Activated CD4-positive, alpha-beta memory T cell treated with anti-CD3 and anti-CD28 coated beads for 36 hours (primary cell): ENCODE measurements around the gene CACNA2D1. TPM values are rescaled to one million over a fixed set of nuclear protein-coding genes. Genes with fewer than 3 reads are reported as not detected.

Source experiments
- CTCF ChIA-PET: fragments of 350-600 bp; sonication (Branson Sonifier 250); formaldehyde crosslinking; loops from one replicate; lab custom pipeline; 2021; ENCODE audit warnings: antibody characterized with exemption, inconsistent platforms; lab: Charles Lee
- POLR2A ChIA-PET: fragments of 350-600 bp; sonication (Branson Sonifier 250); formaldehyde crosslinking; loops from one replicate; lab custom pipeline; 2021; ENCODE audit warnings: antibody characterized with exemption; lab: Charles Lee
- DNase-seq: peaks from one replicate; pipeline ENCODE4 v3.0.0-alpha.2; 2020
- H3K27ac Mint-ChIP-seq: one replicate; pipeline ENCODE4 v1.8.0; 2021; ENCODE audit warnings: mixed read lengths
- H3K27me3 Mint-ChIP-seq: one replicate; pipeline ENCODE4 v1.8.0; 2021; ENCODE audit warnings: mixed read lengths
- H3K36me3 Mint-ChIP-seq: one replicate; pipeline ENCODE4 v1.8.0; 2021; ENCODE audit warnings: mixed read lengths
- H3K4me1 Mint-ChIP-seq: one replicate; pipeline ENCODE4 v1.8.0; 2021; ENCODE audit warnings: low read depth, mixed read lengths
- H3K4me3 Mint-ChIP-seq: one replicate; pipeline ENCODE4 v1.8.0; 2021; ENCODE audit warnings: mild to moderate bottlenecking, mixed read lengths
- H3K9me3 Mint-ChIP-seq: one replicate; pipeline ENCODE4 v1.8.0; 2021; ENCODE audit warnings: mixed read lengths
- intact Hi-C: fragments of 100-400 bp; cut with micrococcal nuclease; formaldehyde crosslinking; loops from one replicate; pipeline ENCODE4 v1.15.1; 2023
- total RNA-seq, 2 experiments: library from RNA; stranded (reverse); gene quantifications; one replicate each; pipeline ENCODE4 v1.2.3, GENCODE V29; 2021

Gene CACNA2D1
- total RNA-seq, 2 experiments from 2014 or later, result not detected

DNA sequence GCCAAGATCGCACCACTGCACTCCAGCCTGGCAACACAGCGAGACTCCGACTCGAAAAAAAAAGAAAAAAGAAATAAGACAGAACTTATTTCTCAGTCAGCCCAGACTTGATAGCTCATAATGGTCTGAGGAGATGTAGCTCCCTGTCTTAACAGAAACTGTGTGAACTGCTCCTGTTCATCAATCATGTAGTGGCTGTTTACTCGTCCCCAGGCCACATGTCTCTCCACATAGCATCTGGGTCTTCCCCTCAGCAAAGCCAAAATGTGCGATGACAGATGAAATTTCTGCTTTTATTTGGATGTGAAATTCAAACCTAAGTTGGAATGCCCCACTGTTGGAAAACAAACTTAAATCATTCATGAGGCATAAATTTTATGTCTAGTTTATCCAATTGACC is 219.0 kb downstream of the CACNA2D1 start:
- no peaks in the 10 kb centered on the region for H3K4me1 Mint-ChIP-seq
- POLR2A ChIA-PET, result no interaction called here
- intact Hi-C loops, result no loop called here

GRCh38 chr7:82223580-82223979 is 220.0 kb downstream of the CACNA2D1 start:
- no peaks in the 10 kb centered on the region for H3K27me3 Mint-ChIP-seq
- ChIA-PET CTCF (no interaction called here), POLR2A (no interaction called here)
- H3K36me3 Mint-ChIP-seq, result no peaks in the 10 kb centered on the region
- no peak overlapping the region for H3K4me3 Mint-ChIP-seq
- H3K27ac Mint-ChIP-seq, result no peak overlapping the region
- intact Hi-C loops, result no loop called here
- no peak for DNase-seq
- no peaks in the 10 kb centered on the region for H3K4me1 Mint-ChIP-seq
- peaks cover 3% of the 10 kb centered on the region for H3K9me3 Mint-ChIP-seq

More for the DNA sequence above, 219.0 kb downstream of the CACNA2D1 start:
- CTCF ChIA-PET, result no interaction called here
- DNase-seq, result no peak
- peaks cover 3% of the 10 kb centered on the region for H3K9me3 Mint-ChIP-seq
- H3K36me3 Mint-ChIP-seq, result no peaks in the 10 kb centered on the region
- H3K27ac Mint-ChIP-seq, result no peak overlapping the region
- H3K4me3 Mint-ChIP-seq, result no peak overlapping the region
- H3K27me3 Mint-ChIP-seq, result no peaks in the 10 kb centered on the region

DNA sequence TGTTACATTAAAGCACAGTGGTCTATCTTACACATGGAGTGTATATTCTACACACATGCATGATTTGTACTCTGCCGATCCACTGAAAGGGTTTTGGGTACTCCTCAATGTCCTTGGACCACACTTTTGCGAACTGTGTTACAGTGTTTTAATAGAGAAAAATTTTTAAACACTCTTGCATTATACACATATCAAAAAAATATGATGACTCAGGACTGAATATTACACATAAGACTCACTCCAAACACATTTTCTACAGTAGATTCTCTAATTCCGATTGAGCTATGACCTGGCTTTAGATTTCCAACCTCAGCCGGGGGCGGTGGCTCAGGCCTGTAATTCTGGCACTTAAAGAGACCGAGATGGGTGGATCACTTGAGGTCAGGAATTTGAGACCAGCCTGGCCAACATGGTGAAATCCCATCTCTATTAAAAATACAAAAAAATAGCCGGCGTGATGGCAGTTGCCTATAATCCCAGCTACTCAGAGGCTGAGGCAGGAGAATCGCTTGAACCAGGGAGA is 222.4 kb downstream of the CACNA2D1 start:
- CTCF ChIA-PET, result no interaction called here
- intact Hi-C loops, result no loop called here
- no peaks in the 10 kb centered on the region for H3K4me1 Mint-ChIP-seq

GRCh38 chr7:82212466-82212865 is 231.1 kb downstream of the CACNA2D1 start:
- intact Hi-C loops, result no loop called here
- ChIA-PET CTCF (no interaction called here), POLR2A (no interaction called here)
- H3K27ac Mint-ChIP-seq, result no peak overlapping the region
- no peak overlapping the region for H3K4me3 Mint-ChIP-seq
- no peaks in the 10 kb centered on the region for H3K27me3 Mint-ChIP-seq
- no peak for DNase-seq
- H3K36me3 Mint-ChIP-seq, result no peaks in the 10 kb centered on the region
- H3K9me3 Mint-ChIP-seq, result peaks cover 6% of the 10 kb centered on the region
- H3K4me1 Mint-ChIP-seq, result no peaks in the 10 kb centered on the region

More for the DNA sequence above, 222.4 kb downstream of the CACNA2D1 start:
- no peak for DNase-seq
- H3K27me3 Mint-ChIP-seq, result no peaks in the 10 kb centered on the region
- POLR2A ChIA-PET, result no interaction called here
- peaks cover 3% of the 10 kb centered on the region for H3K9me3 Mint-ChIP-seq
- no peaks in the 10 kb centered on the region for H3K36me3 Mint-ChIP-seq
- H3K27ac Mint-ChIP-seq, result no peak overlapping the region
- no peak overlapping the region for H3K4me3 Mint-ChIP-seq

DNA sequence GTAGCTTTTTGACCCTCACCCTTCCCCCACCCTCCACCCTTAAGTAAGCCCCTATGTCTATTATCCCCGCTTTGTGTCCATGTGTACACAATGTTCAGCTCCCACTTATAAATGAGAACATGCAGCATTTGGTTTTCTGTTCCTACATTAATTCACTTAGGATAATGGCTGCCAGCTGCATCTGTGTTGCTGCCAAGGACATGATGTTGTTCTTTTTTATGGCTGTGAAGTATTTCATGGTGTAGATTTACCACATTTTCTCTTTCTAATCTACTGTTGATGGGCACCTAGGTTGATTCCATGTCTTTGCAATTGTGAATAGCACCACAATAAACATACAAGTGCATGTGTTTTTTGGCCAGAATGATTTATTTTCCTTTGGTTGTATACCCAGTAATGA is 232.2 kb downstream of the CACNA2D1 start:
- no peak overlapping the region for H3K4me3 Mint-ChIP-seq
- H3K27ac Mint-ChIP-seq, result no peak overlapping the region
- ChIA-PET CTCF (no interaction called here), POLR2A (no interaction called here)
- no peaks in the 10 kb centered on the region for H3K4me1 Mint-ChIP-seq
- peaks cover 6% of the 10 kb centered on the region for H3K9me3 Mint-ChIP-seq
- no peak for DNase-seq
- H3K36me3 Mint-ChIP-seq, result no peaks in the 10 kb centered on the region
- intact Hi-C loops, result no loop called here
- H3K27me3 Mint-ChIP-seq, result no peaks in the 10 kb centered on the region

DNA sequence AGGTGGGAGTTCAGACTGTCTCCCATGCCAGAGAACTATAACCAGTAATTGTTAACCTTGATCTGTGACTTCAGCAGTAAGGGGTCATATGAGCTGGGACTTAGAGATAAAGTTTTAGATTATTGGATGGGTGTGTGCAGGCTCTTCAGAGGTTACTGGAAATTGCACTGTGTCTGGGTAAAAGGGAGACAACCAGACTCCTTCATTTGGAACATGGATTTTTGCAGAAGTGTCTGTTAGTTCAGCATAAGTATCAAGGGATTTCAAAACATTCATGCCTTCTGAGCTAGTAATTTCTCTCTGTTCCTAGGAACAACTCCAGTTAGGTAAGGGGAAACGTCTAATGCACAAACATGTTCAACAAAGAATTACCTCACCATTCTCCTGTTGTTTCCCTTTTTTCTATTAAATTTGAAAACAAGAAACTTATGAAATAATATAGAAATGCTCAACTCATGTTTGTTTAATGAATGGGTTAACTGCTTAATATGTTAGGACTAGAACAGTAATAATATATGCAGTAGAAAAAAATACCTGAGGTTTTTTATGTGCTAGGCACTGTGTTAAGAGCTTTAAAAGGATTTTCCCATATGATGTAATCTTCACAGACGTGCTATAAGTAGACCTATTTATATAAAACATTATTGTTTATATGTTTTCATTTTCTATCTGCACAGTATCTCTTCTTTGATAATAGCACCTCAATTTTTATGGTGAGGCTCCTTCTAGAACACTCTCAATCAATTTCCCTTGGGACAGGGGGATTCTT is 233.0 kb downstream of the CACNA2D1 start:
- CTCF ChIA-PET, result no interaction called here
- Mint-ChIP-seq H3K27ac (no peak overlapping the region), H3K4me1 (no peaks in the 10 kb centered on the region), H3K27me3 (no peaks in the 10 kb centered on the region), H3K36me3 (no peaks in the 10 kb centered on the region), H3K4me3 (no peak overlapping the region), H3K9me3 (peaks cover 6% of the 10 kb centered on the region)
- intact Hi-C loops, result no loop called here
- POLR2A ChIA-PET, result no interaction called here
- DNase-seq, result no peak

DNA sequence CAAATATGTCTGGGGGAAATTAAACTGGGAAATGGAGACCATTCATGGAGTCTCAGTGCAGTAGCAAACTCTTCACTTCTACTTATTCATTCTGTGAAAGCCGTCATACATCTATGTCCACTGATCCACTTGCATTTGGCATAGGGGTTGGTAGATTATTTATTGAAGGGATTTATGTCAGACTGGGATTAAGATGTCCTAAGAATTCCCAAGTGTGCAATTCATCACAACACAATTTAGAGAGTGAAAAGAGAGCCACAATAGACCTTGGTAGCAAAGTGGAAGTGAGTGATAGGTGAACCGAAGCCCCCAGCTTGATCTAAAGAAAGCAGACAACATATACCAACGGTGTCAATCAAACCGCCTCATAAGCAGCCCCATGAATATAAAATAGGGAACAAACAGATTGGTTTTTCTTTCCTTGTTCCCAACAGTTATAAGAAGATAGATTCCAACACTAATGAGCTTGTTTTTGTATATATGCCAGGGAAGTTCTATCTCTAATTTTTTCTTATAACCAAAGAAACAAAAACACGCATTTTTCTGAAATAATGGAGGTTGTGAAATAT is 234.3 kb downstream of the CACNA2D1 start:
- DNase-seq, result no peak
- Mint-ChIP-seq H3K27ac (no peak overlapping the region), H3K4me3 (no peak overlapping the region), H3K27me3 (no peaks in the 10 kb centered on the region), H3K4me1 (no peaks in the 10 kb centered on the region), H3K36me3 (no peaks in the 10 kb centered on the region), H3K9me3 (peaks cover 2% of the 10 kb centered on the region)
- ChIA-PET CTCF (no interaction called here), POLR2A (no interaction called here)
- intact Hi-C loops, result no loop called here

- Mint-ChIP-seq H3K36me3 (no peaks in the 10 kb centered on the region), H3K9me3 (peaks cover 14% of the 10 kb centered on the region), H3K27ac (no peak overlapping the region), H3K27me3 (no peaks in the 10 kb centered on the region), H3K4me1 (no peaks in the 10 kb centered on the region), H3K4me3 (no peak overlapping the region)
- no peak for DNase-seq
- intact Hi-C loops, result no loop called here
- POLR2A ChIA-PET, result no interaction called here
- CTCF ChIA-PET, result no interaction called here
These were observed 238.9 kb downstream of the CACNA2D1 start for GRCh38 chr7:82204694-82205093.

GRCh38 chr7:82202965-82203364 is 240.6 kb downstream of the CACNA2D1 start:
- no peak overlapping the region for H3K27ac Mint-ChIP-seq
- no peaks in the 10 kb centered on the region for H3K36me3 Mint-ChIP-seq
- no peaks in the 10 kb centered on the region for H3K27me3 Mint-ChIP-seq
- H3K4me1 Mint-ChIP-seq, result no peaks in the 10 kb centered on the region
- no peak overlapping the region for H3K4me3 Mint-ChIP-seq
- POLR2A ChIA-PET, result no interaction called here
- no peak for DNase-seq
- intact Hi-C loops, result no loop called here
- H3K9me3 Mint-ChIP-seq, result peaks cover 14% of the 10 kb centered on the region
- CTCF ChIA-PET, result no interaction called here

- no peak overlapping the region for H3K27ac Mint-ChIP-seq
- ChIA-PET POLR2A (no interaction called here), CTCF (no interaction called here)
- DNase-seq, result no peak
- no peaks in the 10 kb centered on the region for H3K4me1 Mint-ChIP-seq
- H3K4me3 Mint-ChIP-seq, result no peak overlapping the region
- H3K9me3 Mint-ChIP-seq, result peaks cover 14% of the 10 kb centered on the region
- no peaks in the 10 kb centered on the region for H3K27me3 Mint-ChIP-seq
- H3K36me3 Mint-ChIP-seq, result no peaks in the 10 kb centered on the region
- intact Hi-C loops, result no loop called here
These were observed 241.5 kb downstream of the CACNA2D1 start for GRCh38 chr7:82202107-82202506.

DNA sequence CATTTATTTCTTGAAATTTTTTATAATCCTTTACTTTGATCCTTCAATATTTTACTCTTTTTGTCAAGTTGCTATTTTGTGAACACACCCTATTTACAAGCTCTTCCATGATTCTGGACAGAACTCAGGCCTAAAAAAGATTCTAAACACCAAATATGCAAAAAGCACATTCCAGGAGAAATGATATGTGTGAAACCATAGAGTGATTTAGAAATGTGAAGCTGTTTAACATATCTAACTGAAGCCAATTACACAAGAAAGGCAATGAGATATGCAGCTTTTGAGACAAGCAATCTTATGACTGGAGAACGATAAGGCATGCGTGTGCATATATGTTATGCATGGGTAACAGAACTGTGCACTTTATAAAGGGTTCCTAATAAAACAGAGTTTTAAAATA is 243.0 kb downstream of the CACNA2D1 start:
- intact Hi-C loops, result no loop called here

GRCh38 chr7:82194016-82194643 is 249.4 kb downstream of the CACNA2D1 start:
- Mint-ChIP-seq H3K27me3 (no peaks in the 10 kb centered on the region), H3K9me3 (peaks cover 2% of the 10 kb centered on the region), H3K27ac (no peak overlapping the region), H3K36me3 (no peaks in the 10 kb centered on the region), H3K4me1 (no peaks in the 10 kb centered on the region), H3K4me3 (no peak overlapping the region)
- ChIA-PET POLR2A (no interaction called here), CTCF (no interaction called here)
- DNase-seq, result no peak
- intact Hi-C loops, result no loop called here

More for the DNA sequence above, 243.0 kb downstream of the CACNA2D1 start:
- ChIA-PET POLR2A (no interaction called here), CTCF (no interaction called here)
- H3K4me1 Mint-ChIP-seq, result no peaks in the 10 kb centered on the region
- no peak overlapping the region for H3K4me3 Mint-ChIP-seq
- H3K36me3 Mint-ChIP-seq, result no peaks in the 10 kb centered on the region
- H3K27me3 Mint-ChIP-seq, result no peaks in the 10 kb centered on the region
- DNase-seq, result no peak
- peaks cover 14% of the 10 kb centered on the region for H3K9me3 Mint-ChIP-seq
- no peak overlapping the region for H3K27ac Mint-ChIP-seq
